Measurements from ENCODE around the gene PRKCA.

DNA sequence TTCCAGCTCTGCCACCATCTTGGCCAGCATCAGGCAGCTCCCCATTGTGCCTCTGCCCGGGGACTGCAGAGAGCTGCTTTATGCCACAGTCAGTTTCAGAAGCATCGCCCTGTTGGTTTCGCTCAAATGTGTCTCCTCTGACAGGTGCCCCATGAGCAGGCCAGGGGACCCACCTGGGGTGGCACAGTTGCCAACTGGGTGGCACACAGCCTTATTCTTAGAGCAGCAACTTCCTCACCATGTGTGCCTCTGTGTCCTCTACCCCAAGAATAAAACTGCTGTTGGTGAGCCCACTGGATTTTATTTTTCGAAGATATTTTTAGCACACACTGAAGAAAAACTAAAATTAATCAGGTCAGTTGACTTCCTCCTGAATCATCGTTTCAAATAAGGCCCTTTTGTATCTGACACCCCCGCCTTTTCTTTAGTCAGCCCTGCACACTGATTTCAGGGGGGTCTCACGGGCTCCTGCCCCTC lies 487.6 kb downstream of the PRKCA start:
- TF ChIP-seq, protein P1, sequence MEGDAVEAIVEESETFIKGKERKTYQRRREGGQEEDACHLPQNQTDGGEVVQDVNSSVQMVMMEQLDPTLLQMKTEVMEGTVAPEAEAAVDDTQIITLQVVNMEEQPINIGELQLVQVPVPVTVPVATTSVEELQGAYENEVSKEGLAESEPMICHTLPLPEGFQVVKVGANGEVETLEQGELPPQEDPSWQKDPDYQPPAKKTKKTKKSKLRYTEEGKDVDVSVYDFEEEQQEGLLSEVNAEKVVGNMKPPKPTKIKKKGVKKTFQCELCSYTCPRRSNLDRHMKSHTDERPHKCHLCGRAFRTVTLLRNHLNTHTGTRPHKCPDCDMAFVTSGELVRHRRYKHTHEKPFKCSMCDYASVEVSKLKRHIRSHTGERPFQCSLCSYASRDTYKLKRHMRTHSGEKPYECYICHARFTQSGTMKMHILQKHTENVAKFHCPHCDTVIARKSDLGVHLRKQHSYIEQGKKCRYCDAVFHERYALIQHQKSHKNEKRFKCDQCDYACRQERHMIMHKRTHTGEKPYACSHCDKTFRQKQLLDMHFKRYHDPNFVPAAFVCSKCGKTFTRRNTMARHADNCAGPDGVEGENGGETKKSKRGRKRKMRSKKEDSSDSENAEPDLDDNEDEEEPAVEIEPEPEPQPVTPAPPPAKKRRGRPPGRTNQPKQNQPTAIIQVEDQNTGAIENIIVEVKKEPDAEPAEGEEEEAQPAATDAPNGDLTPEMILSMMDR (IDR thresholded peaks at IDR 0.05; ENCODE audit: low read depth, low read length): no peak
- TF ChIP-seq EZH2phosphoT487 (IDR thresholded peaks at IDR 0.05; ENCODE audit: low read depth): no peak
